SK-N-MC (cell line): ENCODE results near the gene FAM9B.

ENCODE experiments used
- EZH2 ChIP-seq: fragments of 200-600 bp; sonication (generic); IDR thresholded peaks from one replicate; pipeline ENCODE4 v1.6.1; 2017; ENCODE audit warnings: antibody characterized with exemption
- POLR2AphosphoS5 ChIP-seq: IDR thresholded peaks from 2 replicates; pipeline ENCODE4 v1.6.1; 2012; ENCODE audit warnings: mild to moderate bottlenecking, low read depth, low read length, borderline replicate concordance

DNA sequence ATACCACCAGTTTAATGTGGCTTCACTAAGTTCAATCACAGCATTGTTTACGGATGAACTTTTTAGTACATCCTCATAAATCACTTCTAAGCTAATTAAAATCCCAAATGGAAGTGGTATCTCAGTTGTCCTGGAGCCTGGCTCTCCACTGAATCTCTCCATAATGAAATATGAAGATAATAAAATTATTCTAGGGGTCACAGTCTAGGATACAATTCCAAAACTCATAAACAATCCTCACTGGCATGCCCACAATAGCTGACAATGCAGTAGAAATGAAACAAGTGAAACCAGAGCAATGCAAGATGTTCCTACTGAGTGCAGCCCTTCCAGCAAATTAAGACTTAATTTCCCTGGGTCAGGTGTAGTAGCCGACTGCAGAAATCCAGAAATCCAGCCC is 47.3 kb upstream of the FAM9B start:
- TF ChIP-seq EZH2 (no peak), POLR2AphosphoS5 (no peak)
